SU-DHL-6 (cell line): ENCODE results near the gene TAS2R1.

ENCODE experiments used
- H2AFZ ChIP-seq: fragments of 200-600 bp; sonication (generic); 2 replicates; pipeline ENCODE4 v1.6.1; 2014; ENCODE audit warnings: low read depth, mild to moderate bottlenecking, moderate library complexity, mixed read lengths, antibody characterized with exemption, low read length; ENCODE audit not compliant: severe bottlenecking
- H3F3A ChIP-seq: fragments of 200-600 bp; shearing (Covaris generic); 2 replicates; pipeline ENCODE4 v1.6.0; 2016; ENCODE audit warnings: antibody characterized with exemption, mild to moderate bottlenecking; ENCODE audit not compliant: insufficient read depth
- H3K27ac ChIP-seq: fragments of 200-600 bp; sonication (generic); 2 replicates; pipeline ENCODE4 v1.5.1; 2016; ENCODE audit warnings: low read depth, mild to moderate bottlenecking, low read length, moderate library complexity, mixed read lengths
- H3K27me3 ChIP-seq: fragments of 200-600 bp; sonication (generic), shearing (Covaris generic); 2 replicates; pipeline ENCODE4 v1.6.0; 2014; ENCODE audit warnings: mild to moderate bottlenecking, low read length
- H3K36me3 ChIP-seq: fragments of 200-600 bp; sonication (generic); 2 replicates; pipeline ENCODE4 v1.6.1; 2014; ENCODE audit warnings: mild to moderate bottlenecking, low read length, mixed read lengths
- H3K4me2 ChIP-seq: fragments of 300-600, 200-600 bp; shearing (Covaris generic), sonication (generic); 2 replicates; pipeline ENCODE4 v1.6.0; 2014; ENCODE audit warnings: low read length, low read depth, mild to moderate bottlenecking; ENCODE audit not compliant: poor library complexity, severe bottlenecking
- H3K4me3 ChIP-seq: fragments of 200-600 bp; sonication (generic); 2 replicates; pipeline ENCODE4 v1.5.1; 2014; ENCODE audit warnings: antibody characterized with exemption, low read length, mild to moderate bottlenecking, mixed read lengths; ENCODE audit not compliant: insufficient read depth, poor library complexity, severe bottlenecking
- H3K79me2 ChIP-seq: fragments of 200-600 bp; sonication (generic); 2 replicates; pipeline ENCODE4 v1.6.1; 2014; ENCODE audit warnings: mild to moderate bottlenecking, low read length, moderate library complexity; ENCODE audit not compliant: insufficient read depth
- H3K9ac ChIP-seq: fragments of 200-600 bp; sonication (generic); 2 replicates; pipeline ENCODE4 v1.7.0; 2014; ENCODE audit warnings: mild to moderate bottlenecking, low read length
- H3K9me2 ChIP-seq: fragments of 200-600 bp; sonication (generic); replicated peaks from 2 replicates; pipeline ENCODE4 v1.6.1; 2014; ENCODE audit warnings: low read length; ENCODE audit not compliant: insufficient read depth
- H3K9me3 ChIP-seq: fragments of 200-600 bp; sonication (generic); 2 replicates; pipeline ENCODE4 v1.6.1; 2014; ENCODE audit warnings: low read length, mixed read lengths; ENCODE audit not compliant: insufficient read depth
- H4K20me1 ChIP-seq: fragments of 200-600 bp; sonication (generic); 2 replicates; pipeline ENCODE4 v1.6.1; 2014; ENCODE audit warnings: low read depth, mild to moderate bottlenecking, antibody characterized with exemption, low read length, moderate library complexity, mixed read lengths
- CTCF ChIP-seq: fragments of 200-600 bp; sonication (generic); IDR thresholded peaks from one replicate; pipeline ENCODE4 v1.5.1; 2017; ENCODE audit warnings: antibody characterized with exemption, mild to moderate bottlenecking, low read length, moderate library complexity; ENCODE audit not compliant: insufficient read depth, poor library complexity, severe bottlenecking
- EZH2phosphoT487 ChIP-seq: fragments of 200-600 bp; sonication (generic), shearing (Covaris generic); conservative IDR thresholded peaks from 2 replicates; pipeline ENCODE4 v1.6.1; 2018; ENCODE audit warnings: mild to moderate bottlenecking, antibody characterized with exemption, low read length, moderate library complexity, mixed read lengths

The TAS2R1 gene

GRCh38 chr5:9596171-9596780, 33.9 kb downstream of the TAS2R1 start:
- H3K4me2 ChIP-seq, result no peak overlapping the region
- H2AFZ ChIP-seq, result no peak overlapping the region
- no peaks in the 10 kb centered on the region for H3K27me3 ChIP-seq

GRCh38 chr5:9594913-9595312, 35.2 kb downstream of the TAS2R1 start:
- Histone ChIP-seq H3F3A (no peaks in the 10 kb centered on the region), H3K4me2 (no peak overlapping the region), H3K4me3 (no peak overlapping the region), H4K20me1 (no peaks in the 10 kb centered on the region), H3K9ac (no peak overlapping the region), H3K27me3 (no peaks in the 10 kb centered on the region), H3K79me2 (no peaks in the 10 kb centered on the region), H2AFZ (no peak overlapping the region), H3K27ac (no peak overlapping the region), H3K9me2 (no peaks in the 10 kb centered on the region), H3K9me3 (no peaks in the 10 kb centered on the region), H3K36me3 (no peaks in the 10 kb centered on the region)
- TF ChIP-seq EZH2phosphoT487 (no peak), CTCF (no peak)

More at GRCh38 chr5:9596171-9596780, 33.9 kb downstream of the TAS2R1 start:
- no peak for TF ChIP-seq CTCF
- TF ChIP-seq EZH2phosphoT487, result no peak
- H3K36me3 ChIP-seq, result no peaks in the 10 kb centered on the region
- no peaks in the 10 kb centered on the region for H4K20me1 ChIP-seq
- no peak overlapping the region for H3K9ac ChIP-seq
- no peak overlapping the region for H3K27ac ChIP-seq
- no peaks in the 10 kb centered on the region for H3F3A ChIP-seq
- no peak overlapping the region for H3K4me3 ChIP-seq
- H3K9me2 ChIP-seq, result no peaks in the 10 kb centered on the region
- no peaks in the 10 kb centered on the region for H3K9me3 ChIP-seq
- no peaks in the 10 kb centered on the region for H3K79me2 ChIP-seq

- no peak overlapping the region for H3K9ac ChIP-seq
- no peaks in the 10 kb centered on the region for H3K36me3 ChIP-seq
- no peaks in the 10 kb centered on the region for H3K9me2 ChIP-seq
- no peak overlapping the region for H3K4me3 ChIP-seq
- TF ChIP-seq EZH2phosphoT487 (no peak), CTCF (no peak)
- H3K27me3 ChIP-seq, result no peaks in the 10 kb centered on the region
- H3K9me3 ChIP-seq, result no peaks in the 10 kb centered on the region
- H3K27ac ChIP-seq, result no peak overlapping the region
- no peaks in the 10 kb centered on the region for H4K20me1 ChIP-seq
- H3K4me2 ChIP-seq, result no peak overlapping the region
- no peaks in the 10 kb centered on the region for H3F3A ChIP-seq
- no peak overlapping the region for H2AFZ ChIP-seq
- no peaks in the 10 kb centered on the region for H3K79me2 ChIP-seq
Observed at GRCh38 chr5:9589049-9589835, 40.9 kb downstream of the TAS2R1 start.
